Tibial artery (tissue), 4 donors: Measurements from ENCODE around the gene RABGAP1L.
"Not testable (repeated sequence)": the region's sequence is repeated elsewhere in the genome, so short reads cannot be mapped to it uniquely, and the experiment has no call there.

Source experiments
- DNase-seq, 2 donors: peaks; one replicate each; pipeline ENCODE4 v3.0.0-alpha.2; 2019
- H3K27ac ChIP-seq, 2 donors: fragments of 200-600 bp; sonication (generic) in 1 of 2; 1 replicate in 1 of 2; 2 replicates in 1 of 2; pipeline ENCODE4 v1.5.1; 2018 to 2019; ENCODE audit warnings: mild to moderate bottlenecking in 1 of 2
- H3K27me3 ChIP-seq, 2 donors: fragments of 200-600 bp; sonication (generic) in 1 of 2; one replicate each; pipeline versions ENCODE4 v1.5.1 to v1.6.0; 2016 to 2019
- H3K36me3 ChIP-seq, 3 donors: fragments of 200-600 bp; sonication (generic) in 2 of 3; one replicate each; pipeline ENCODE4 v1.5.1; 2016 to 2019; ENCODE audit warnings: mild to moderate bottlenecking in 2 of 3
- H3K4me1 ChIP-seq, 4 donors: fragments of 200-600 bp; sonication (generic) in 2 of 4; 1 replicate in 3 of 4; 2 replicates in 1 of 4; pipeline ENCODE4 v1.5.1; 2016 to 2019
- H3K4me3 ChIP-seq, 2 donors: fragments of 200-600 bp; sonication (generic) in 1 of 2; 1 replicate in 1 of 2; 2 replicates in 1 of 2; pipeline ENCODE4 v1.5.1; 2018 to 2019; ENCODE audit warnings: mild to moderate bottlenecking in 2 of 2
- H3K9me3 ChIP-seq, 3 donors: fragments of 200-600 bp; sonication (generic) in 1 of 3; one replicate each; pipeline ENCODE4 v1.5.1; 2016 to 2019
- intact Hi-C: fragments of 100-400 bp; cut with DNase I; formaldehyde crosslinking; loops from one replicate; pipeline ENCODE4 v1.15.0; 2023; ENCODE audit warnings: low total_unique reads
- TF ChIP-seq, protein P1 (sequence below), 2 experiments: fragments of 200-600 bp in 1 of 2; fragments of 450-650 bp in 1 of 2; IDR thresholded peaks; one replicate each; pipeline ENCODE4 v1.5.1; 2017 to 2019; ENCODE audit warnings: antibody characterized with exemption in 2 of 2, mild to moderate bottlenecking in 1 of 2, moderate library complexity in 1 of 2

RABGAP1L gene

DNA sequence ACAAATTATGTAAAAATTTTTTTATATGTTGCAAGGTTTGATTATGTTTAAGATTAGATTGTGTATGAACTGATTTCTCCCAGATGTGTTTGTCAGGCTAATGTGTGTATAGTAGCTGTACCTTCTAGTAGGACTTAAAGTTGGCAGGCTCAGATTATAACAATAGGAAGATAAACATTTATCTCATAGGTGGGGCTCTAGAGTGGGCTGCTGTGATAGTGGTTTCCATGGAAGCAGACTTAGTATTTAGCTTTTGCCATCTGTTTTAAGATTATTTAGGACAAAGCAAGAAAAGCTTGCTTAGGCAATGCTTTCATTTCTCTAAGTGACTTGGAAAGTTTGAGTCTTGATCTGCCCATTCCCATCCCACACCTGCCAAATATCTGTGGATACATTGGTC is 652.7 kb downstream of the RABGAP1L start:
- H3K27ac ChIP-seq = no peak overlapping the region
- H3K4me1 ChIP-seq = no peaks in the 10 kb centered on the region
- no peaks in the 10 kb centered on the region for H3K9me3 ChIP-seq
- H3K36me3 ChIP-seq = no peaks in the 10 kb centered on the region
- no peaks in the 10 kb centered on the region for H3K27me3 ChIP-seq
- intact Hi-C loops = no loop called here
- TF ChIP-seq, protein P1, sequence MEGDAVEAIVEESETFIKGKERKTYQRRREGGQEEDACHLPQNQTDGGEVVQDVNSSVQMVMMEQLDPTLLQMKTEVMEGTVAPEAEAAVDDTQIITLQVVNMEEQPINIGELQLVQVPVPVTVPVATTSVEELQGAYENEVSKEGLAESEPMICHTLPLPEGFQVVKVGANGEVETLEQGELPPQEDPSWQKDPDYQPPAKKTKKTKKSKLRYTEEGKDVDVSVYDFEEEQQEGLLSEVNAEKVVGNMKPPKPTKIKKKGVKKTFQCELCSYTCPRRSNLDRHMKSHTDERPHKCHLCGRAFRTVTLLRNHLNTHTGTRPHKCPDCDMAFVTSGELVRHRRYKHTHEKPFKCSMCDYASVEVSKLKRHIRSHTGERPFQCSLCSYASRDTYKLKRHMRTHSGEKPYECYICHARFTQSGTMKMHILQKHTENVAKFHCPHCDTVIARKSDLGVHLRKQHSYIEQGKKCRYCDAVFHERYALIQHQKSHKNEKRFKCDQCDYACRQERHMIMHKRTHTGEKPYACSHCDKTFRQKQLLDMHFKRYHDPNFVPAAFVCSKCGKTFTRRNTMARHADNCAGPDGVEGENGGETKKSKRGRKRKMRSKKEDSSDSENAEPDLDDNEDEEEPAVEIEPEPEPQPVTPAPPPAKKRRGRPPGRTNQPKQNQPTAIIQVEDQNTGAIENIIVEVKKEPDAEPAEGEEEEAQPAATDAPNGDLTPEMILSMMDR (IDR thresholded peaks at IDR 0.05) = no peak
- no peak overlapping the region for H3K4me3 ChIP-seq
- no peak for DNase-seq

DNA sequence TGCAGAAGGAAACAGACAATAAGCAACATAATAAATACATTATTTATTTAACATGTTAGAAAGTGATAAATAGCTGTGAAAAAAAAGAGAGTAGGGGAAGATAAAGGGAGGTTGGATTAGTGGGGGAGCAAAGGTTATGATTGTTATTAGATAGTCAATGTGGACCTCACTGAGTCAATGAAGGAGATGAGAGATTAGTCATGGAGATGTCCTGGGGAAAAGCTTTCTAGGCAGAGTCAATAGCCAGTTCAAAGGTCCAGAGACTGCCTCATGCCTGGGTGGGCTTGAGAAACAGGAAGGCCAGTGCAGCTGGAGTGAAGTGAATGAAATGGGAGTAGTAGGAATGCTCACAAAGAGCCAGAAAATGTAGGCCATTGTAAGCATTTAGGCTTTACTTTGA is 653.3 kb downstream of the RABGAP1L start:
- Histone ChIP-seq H3K9me3 (no peaks in the 10 kb centered on the region), H3K4me3 (no peak overlapping the region), H3K27ac (no peak overlapping the region), H3K27me3 (no peaks in the 10 kb centered on the region), H3K4me1 (no peaks in the 10 kb centered on the region), H3K36me3 (no peaks in the 10 kb centered on the region)
- DNase-seq = no peak
- intact Hi-C loops = no loop called here
- TF ChIP-seq, protein P1 (IDR thresholded peaks at IDR 0.05) = no peak

DNA sequence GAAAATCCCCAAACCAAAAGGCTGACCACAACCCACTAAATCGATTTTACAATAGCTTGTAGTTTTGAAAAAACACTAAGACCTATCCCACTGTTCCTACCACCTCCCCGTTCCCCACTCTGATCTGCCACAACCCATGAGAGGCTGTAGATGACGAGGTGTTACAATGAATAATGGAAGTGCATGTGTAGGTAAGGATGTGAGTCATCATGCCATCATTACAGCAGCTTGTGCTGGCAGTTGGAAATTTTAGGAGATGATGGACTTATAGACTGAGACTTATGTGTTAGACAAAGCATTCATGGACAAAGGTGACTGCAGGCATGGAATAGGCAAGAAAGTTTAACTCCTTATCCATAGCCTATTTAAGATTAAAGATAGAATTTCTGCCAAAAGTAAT is 655.7 kb downstream of the RABGAP1L start:
- no peak for DNase-seq
- no peaks in the 10 kb centered on the region for H3K27me3 ChIP-seq
- no peaks in the 10 kb centered on the region for H3K4me1 ChIP-seq
- TF ChIP-seq, protein P1 (IDR thresholded peaks at IDR 0.05) = no peak
- H3K9me3 ChIP-seq = no peaks in the 10 kb centered on the region
- no peak overlapping the region for H3K4me3 ChIP-seq
- no peaks in the 10 kb centered on the region for H3K36me3 ChIP-seq
- H3K27ac ChIP-seq = no peak overlapping the region
- intact Hi-C loops = no loop called here

DNA sequence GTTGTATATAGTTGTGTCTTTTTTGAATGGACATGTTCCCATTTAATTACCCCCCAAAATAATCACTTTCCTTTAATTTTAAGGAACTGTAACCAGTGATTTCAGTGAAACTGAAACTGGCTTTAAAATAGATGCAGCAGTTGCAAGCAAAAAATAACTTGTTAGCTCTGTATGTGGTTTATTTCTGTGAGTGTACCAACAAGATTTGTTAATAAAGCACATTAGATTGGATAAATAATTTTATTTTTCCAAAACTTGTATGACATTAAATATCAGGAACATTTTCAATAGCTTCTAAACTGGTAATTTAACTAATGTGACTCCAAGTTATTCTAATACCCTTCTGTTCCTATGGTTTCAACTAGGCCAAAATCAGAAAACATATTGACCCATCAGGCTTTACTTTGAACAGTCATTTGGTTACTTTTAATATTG is 656.2 kb downstream of the RABGAP1L start:
- Histone ChIP-seq H3K4me1 (no peaks in the 10 kb centered on the region), H3K9me3 (no peaks in the 10 kb centered on the region), H3K4me3 (no peak overlapping the region), H3K27ac (no peak overlapping the region), H3K36me3 (no peaks in the 10 kb centered on the region), H3K27me3 (no peaks in the 10 kb centered on the region)
- no peak for DNase-seq
- TF ChIP-seq, protein P1 (IDR thresholded peaks at IDR 0.05) = no peak
- intact Hi-C loops = no loop called here

DNA sequence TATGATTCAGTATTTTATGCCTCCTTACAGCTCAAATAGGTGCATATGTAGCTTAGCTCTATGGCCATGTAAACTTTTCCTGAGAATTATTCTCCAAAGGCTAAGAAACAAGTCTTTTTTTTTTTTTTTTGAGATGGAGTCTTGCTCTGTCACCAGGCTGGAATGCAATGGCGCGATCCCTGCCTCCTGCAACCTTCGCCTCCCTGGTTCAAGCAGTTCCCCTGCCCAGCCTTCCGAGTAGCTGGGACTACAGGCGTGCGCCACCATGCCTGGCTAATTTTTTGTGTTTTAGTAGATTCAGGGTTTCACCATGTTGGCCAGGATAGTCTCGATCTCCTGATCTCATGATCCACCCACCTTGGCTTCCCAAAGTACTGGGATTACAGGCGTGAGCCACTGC is 657.3 kb downstream of the RABGAP1L start:
- H3K4me1 ChIP-seq, H3K36me3 ChIP-seq, H3K9me3 ChIP-seq, H3K27ac ChIP-seq, H3K27me3 ChIP-seq, intact Hi-C loops, DNase-seq, H3K4me3 ChIP-seq: not testable (repeated sequence)

DNA sequence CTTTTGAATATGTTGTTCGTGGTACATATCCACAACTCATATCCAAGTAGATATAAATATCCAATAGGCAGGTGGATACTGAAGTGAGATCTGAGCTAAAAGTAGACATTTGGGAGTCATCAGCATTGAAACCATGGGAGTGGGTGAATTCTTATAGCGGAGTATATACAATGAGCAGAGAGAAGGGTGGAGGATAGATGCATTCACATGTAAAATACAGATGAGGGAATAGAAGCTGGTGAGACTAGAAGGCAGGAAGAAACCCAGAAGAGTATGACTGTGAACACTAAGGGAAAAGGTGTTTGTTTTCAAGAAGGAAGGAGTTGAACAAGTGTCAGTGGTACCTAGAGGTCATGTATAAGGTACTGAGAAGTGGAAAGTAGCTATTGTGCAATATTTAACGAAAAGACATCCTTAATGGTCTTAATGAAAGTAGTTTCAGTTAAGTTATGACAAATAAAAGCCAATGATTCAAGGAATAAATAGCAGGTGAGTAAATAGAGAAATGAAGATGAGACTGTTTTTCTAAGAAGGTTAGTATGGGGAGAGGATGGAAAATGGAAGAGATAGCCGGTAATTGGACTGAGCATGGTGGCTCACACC is 658.8 kb downstream of the RABGAP1L start:
- H3K27me3 ChIP-seq = no peaks in the 10 kb centered on the region
- TF ChIP-seq, protein P1 (IDR thresholded peaks at IDR 0.05) = no peak
- no peak overlapping the region for H3K27ac ChIP-seq
- no peak for DNase-seq
- H3K36me3 ChIP-seq = no peaks in the 10 kb centered on the region
- no peaks in the 10 kb centered on the region for H3K9me3 ChIP-seq
- no peak overlapping the region for H3K4me3 ChIP-seq
- H3K4me1 ChIP-seq = no peaks in the 10 kb centered on the region
- intact Hi-C loops = no loop called here
